PC-9 (cell line): ENCODE results near the gene PPIL1.

Experiments
- EZH2 ChIP-seq: fragments of 200-600 bp; sonication (generic); IDR thresholded peaks from 2 replicates; pipeline ENCODE4 v1.8.0; 2017; ENCODE audit warnings: antibody characterized with exemption, low read depth
- TF ChIP-seq, protein P1 (sequence below): fragments of 200-600 bp; sonication (generic); conservative IDR thresholded peaks from 2 replicates; pipeline ENCODE4 v1.6.1; 2017; ENCODE audit warnings: mixed run types, antibody characterized with exemption, mild to moderate bottlenecking, moderate library complexity

DNA sequence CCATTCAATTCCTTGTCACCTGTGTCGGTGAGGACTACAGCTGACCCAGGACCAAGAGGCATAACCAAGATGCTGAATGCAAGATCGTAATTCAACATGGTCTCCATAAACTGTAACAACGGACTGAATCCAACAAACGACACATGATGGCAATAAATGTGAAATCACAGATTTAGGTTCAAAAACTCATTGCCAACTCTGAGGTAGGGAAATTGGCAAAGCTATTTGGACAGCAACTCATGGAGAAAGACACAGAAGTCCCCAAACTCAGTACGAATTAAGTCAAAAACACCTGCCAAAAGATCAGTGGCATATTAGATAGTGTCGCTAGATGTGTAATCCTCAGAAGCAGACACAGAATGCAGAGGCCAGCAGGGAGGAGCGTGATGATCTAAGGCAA, 60.4 kb downstream of the PPIL1 start:
- TF ChIP-seq, protein P1, sequence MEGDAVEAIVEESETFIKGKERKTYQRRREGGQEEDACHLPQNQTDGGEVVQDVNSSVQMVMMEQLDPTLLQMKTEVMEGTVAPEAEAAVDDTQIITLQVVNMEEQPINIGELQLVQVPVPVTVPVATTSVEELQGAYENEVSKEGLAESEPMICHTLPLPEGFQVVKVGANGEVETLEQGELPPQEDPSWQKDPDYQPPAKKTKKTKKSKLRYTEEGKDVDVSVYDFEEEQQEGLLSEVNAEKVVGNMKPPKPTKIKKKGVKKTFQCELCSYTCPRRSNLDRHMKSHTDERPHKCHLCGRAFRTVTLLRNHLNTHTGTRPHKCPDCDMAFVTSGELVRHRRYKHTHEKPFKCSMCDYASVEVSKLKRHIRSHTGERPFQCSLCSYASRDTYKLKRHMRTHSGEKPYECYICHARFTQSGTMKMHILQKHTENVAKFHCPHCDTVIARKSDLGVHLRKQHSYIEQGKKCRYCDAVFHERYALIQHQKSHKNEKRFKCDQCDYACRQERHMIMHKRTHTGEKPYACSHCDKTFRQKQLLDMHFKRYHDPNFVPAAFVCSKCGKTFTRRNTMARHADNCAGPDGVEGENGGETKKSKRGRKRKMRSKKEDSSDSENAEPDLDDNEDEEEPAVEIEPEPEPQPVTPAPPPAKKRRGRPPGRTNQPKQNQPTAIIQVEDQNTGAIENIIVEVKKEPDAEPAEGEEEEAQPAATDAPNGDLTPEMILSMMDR: no peak
- TF ChIP-seq EZH2: no peak
